GM19035 (cell line): ENCODE results near the gene KDM4C.

Experiments
- ATAC-seq: cut with Tn5 transposase; IDR thresholded peaks from one replicate; pipeline ENCODE4 v1.9.1; 2021; ENCODE audit not compliant: unreplicated experiment

KDM4C gene

DNA sequence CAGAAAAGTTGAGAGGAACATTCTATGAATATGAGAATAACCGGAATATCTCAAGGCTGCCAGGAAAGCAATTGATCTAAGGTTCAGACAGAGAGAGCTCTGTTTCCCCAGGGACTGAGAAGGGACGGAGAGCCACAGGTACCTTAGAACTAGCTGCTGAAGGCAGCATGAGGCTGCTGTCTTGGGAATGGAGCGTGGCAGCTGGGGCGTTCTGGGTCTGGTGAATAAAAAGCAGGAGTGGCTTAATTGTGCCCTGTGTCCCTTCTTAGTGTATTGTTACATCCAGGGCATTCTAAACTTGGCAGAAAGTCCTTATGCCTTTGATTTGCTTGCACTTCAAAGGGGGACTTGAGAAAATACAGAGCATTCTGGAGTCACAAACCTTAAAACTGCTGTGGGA lies 434.5 kb downstream of the KDM4C start:
- no peak for ATAC-seq

DNA sequence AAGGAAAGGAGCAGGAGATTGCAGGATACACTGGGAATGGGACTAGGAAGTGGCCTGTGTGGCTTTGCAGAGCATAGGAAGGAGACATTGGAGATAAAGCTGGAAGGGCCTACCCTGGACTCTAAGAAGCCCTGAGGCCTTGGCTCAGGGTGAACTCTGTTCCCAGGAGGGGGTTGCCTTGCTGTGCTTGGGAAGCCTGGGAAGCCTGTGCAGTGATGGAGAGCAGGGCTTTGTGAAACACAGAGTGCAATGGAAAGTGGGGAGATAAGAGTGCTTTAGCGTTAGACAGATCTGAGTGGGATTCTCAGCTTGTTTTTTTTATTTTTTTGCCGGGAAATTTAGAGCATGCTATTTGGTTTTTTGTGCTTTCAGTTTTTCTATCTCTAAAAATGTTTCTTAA lies 437.8 kb downstream of the KDM4C start:
- ATAC-seq = no peak

GRCh38 chr9:7196467-7196866 lies 438.7 kb downstream of the KDM4C start:
- ATAC-seq = no peak

DNA sequence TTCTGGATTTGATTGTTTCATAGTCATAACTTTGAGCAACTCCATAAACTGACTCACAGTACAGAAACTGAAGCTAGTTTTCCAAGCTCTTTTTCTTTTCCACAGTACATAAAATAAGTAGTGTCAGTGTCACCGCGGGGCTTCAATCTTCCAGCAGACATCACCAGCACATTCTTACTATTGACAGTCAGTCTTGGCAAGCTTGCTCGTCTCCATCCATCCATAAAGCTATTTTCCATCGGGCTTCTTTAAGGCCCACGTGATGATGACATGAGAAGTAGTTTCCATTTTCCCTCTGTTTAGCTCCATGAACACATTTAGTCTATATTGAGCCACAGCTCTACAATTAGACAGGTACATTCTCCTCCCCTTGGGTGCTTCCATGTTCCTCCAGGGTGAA lies 443.4 kb downstream of the KDM4C start:
- ATAC-seq = no peak

DNA sequence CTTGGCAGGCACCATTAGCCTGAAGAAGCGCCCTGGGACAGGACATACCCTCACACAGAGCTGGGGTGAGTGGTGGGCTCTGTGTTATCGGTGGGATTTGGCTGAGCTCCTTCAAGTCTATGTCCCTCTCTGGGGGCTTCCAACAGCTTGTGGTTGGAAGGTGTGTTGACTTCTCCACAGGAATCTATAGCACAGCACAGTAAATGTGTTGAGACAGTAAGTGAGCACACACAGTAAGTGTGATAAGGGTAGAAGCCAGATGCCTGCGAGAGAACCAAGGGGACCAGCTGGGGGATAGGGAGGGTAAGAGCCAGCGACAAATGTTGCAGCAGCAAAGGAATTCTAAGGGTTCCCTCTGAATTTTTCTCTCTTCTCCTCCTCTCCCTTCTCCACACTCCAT lies 448.0 kb downstream of the KDM4C start:
- no peak for ATAC-seq

- no peak for ATAC-seq
These were observed 448.5 kb downstream of the KDM4C start for GRCh38 chr9:7206221-7206758.

DNA sequence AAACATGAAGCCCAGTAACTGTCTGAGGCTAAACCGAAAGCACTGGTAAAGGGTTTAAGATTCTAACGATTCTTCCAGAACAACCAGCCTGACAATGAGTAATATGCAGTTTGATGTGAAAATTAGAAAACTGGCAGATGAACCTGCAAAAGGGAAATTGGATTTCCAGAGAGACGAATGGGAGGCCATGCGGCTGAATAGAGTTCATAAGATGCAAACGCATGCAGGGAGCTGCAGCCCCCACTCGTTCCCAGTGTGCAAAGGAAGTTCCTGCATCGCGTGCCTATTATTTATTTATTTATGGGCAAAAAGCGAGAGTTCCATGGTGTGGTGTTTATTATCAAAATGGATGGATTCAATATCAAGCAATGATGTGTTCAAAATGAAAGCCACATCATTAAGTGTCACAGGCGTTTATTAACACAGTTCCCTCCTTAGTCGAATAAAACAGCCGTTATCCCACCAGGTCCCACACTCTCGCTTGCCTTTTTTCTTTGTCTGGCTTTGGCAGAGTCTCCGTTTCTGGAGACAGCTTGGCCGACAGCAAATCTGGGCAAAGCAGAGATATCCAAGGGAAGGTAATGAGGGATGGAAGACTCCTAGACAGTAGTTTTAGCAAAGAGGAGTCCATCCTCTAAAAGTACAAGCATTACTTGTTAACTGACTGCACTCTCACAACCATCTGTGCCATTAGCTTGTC lies 451.4 kb downstream of the KDM4C start:
- ATAC-seq = no peak

DNA sequence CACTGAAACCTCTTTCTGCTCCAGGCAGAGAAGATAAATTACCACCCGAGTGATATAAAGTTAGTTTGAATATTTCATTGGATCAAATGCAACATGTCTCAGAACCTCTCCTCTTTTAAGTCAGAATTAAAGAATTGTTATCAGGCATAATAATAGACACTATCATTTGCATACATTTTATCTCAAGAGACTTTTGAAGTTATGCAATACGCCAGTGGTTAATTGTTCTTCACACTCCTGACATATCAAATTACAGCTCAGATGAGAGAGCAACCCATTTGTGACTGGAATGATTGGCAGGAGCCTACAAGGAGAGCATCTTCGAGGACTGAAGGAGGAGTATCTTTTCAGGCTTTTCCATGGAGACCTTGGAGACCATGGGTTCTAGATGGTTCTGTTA lies 452.2 kb downstream of the KDM4C start:
- no peak for ATAC-seq

GRCh38 chr9:7210854-7211637 lies 453.3 kb downstream of the KDM4C start:
- ATAC-seq = no peak

- no peak for ATAC-seq
These were observed 453.9 kb downstream of the KDM4C start for GRCh38 chr9:7211657-7212056.

- ATAC-seq = no peak
These were observed 454.3 kb downstream of the KDM4C start for GRCh38 chr9:7212101-7212500.

- no peak for ATAC-seq
These were observed 458.4 kb downstream of the KDM4C start for GRCh38 chr9:7216004-7216841.

DNA sequence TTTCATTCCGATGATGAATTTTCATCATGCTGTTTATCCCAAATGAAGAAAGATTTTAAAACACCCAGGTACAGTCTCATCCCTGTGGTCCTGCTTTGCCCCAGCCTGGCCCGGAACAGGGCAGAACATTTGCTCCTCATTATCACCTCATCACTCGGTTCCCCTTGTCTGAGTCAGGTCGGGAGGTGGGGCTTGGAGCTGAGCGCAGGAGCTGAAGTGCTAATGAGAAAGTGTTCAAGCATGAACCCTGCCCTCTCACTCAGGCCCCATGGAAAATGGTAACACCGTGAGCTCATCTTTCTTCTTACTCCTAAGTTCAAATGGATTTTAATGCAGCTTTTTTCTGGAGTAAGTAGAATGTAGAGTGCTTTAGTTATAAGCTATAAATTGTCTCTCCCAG lies 466.2 kb downstream of the KDM4C start:
- ATAC-seq = no peak
